ENCODE results near the gene REEP6. TPM values are rescaled to one million over a fixed set of nuclear protein-coding genes. Genes with fewer than 3 reads are reported as not detected.

Gene REEP6
- total RNA-seq, 1 experiment from 2014 or later = 9.2 TPM

DNA sequence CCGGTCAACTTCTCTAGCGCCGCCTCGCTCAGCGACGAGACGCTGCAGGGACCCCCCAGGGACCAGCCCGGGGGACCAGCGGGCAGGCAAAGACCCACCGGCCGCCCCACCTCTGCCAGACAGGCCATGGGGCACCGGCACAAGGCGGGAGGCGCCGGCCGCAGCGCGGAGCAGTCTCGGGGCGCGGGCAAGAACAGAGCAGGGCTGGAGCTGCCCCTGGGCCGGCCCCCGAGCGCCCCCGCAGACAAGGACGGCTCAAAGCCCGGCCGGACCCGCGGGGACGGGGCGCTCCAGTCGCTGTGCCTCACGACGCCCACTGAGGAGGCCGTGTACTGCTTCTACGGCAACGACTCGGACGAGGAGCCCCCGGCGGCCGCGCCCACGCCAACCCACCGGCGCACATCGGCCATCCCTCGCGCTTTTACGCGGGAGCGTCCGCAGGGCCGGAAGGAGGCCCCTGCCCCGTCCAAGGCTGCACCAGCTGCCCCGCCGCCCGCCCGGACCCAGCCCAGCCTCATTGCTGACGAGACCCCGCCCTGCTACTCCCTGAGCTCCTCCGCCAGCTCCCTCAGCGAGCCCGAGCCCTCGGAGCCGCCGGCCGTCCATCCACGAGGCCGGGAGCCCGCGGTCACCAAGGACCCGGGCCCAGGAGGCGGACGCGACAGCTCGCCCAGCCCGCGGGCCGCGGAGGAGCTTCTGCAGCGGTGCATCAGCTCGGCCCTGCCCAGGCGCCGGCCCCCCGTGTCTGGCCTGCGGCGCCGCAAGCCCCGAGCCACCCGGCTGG is 23.3 kb upstream of the REEP6 start:
- H3K4me1 ChIP-seq (ENCODE audit: control insufficient read depth, insufficient read depth, low read length) = no peaks in the 10 kb centered on the region
- no TSS peak for BruUV-seq (replicated peaks)
- no peak overlapping the region for H3K4me3 ChIP-seq (ENCODE audit: low read depth in 2 of 2, low read length in 2 of 2)
- CTCF ChIA-PET = no interaction called here
- POLR2A ChIA-PET = no interaction called here
- H3K27ac ChIP-seq (ENCODE audit: low read length) = no peak overlapping the region
- DNase-seq (ENCODE audit: low read depth, low spot score) = no peak
- in situ Hi-C loops (cut with HindIII; ENCODE audit: low pct_unique_long_range_greater_than_20kb, low sequenced_read_pairs) = no loop called here
- H3K27me3 ChIP-seq (ENCODE audit: control insufficient read depth, insufficient read depth, low read length) = no peaks in the 10 kb centered on the region
- intact Hi-C loops (cut with micrococcal nuclease; ENCODE audit: unreplicated experiment) = no loop called here
- H3K9me3 ChIP-seq (ENCODE audit: control insufficient read depth, insufficient read depth, low read depth, low read length) = no peaks in the 10 kb centered on the region
- H3K36me3 ChIP-seq (ENCODE audit: control insufficient read depth, insufficient read depth, low read length) = no peaks in the 10 kb centered on the region
- TF ChIP-seq CTCF (IDR thresholded peaks at IDR 0.05) = no peak
- no peak for TF ChIP-seq REST (IDR thresholded peaks at IDR 0.05; ENCODE audit: insufficient read depth in 1 of 2, low read depth in 2 of 2, low read length in 1 of 2)
- no peak for TF ChIP-seq POLR2AphosphoS5 (IDR thresholded peaks at IDR 0.05; ENCODE audit: low read depth, low read length)
- TF ChIP-seq SIN3A (IDR thresholded peaks at IDR 0.05; ENCODE audit: borderline replicate concordance, insufficient read depth, low read depth, low read length) = no peak
- ATAC-seq = no peak

- Histone ChIP-seq H3K27me3 (ENCODE audit: control insufficient read depth, insufficient read depth, low read length) (no peaks in the 10 kb centered on the region), H3K4me3 (ENCODE audit: low read depth in 2 of 2, low read length in 2 of 2) (no peak overlapping the region), H3K27ac (ENCODE audit: low read length) (no peak overlapping the region), H3K9me3 (ENCODE audit: control insufficient read depth, insufficient read depth, low read depth, low read length) (no peaks in the 10 kb centered on the region), H3K4me1 (ENCODE audit: control insufficient read depth, insufficient read depth, low read length) (no peaks in the 10 kb centered on the region), H3K36me3 (ENCODE audit: control insufficient read depth, insufficient read depth, low read length) (no peaks in the 10 kb centered on the region)
- TF ChIP-seq TCF7L2 (IDR thresholded peaks at IDR 0.05; ENCODE audit: low read depth, low read length) (no peak), SIN3A (IDR thresholded peaks at IDR 0.05; ENCODE audit: borderline replicate concordance, insufficient read depth, low read depth, low read length) (no peak), CTCF (IDR thresholded peaks at IDR 0.05) (no peak)
- ChIA-PET POLR2A (no interaction called here), CTCF (no interaction called here)
- in situ Hi-C loops (cut with HindIII; ENCODE audit: low pct_unique_long_range_greater_than_20kb, low sequenced_read_pairs) (no loop called here), intact Hi-C loops (cut with micrococcal nuclease; ENCODE audit: unreplicated experiment) (no loop called here)
- no TSS peak for BruUV-seq (replicated peaks)
- no peak for DNase-seq (ENCODE audit: low read depth, low spot score)
- no peak for ATAC-seq
These were observed 22.6 kb upstream of the REEP6 start for GRCh38 chr19:1468274-1468820.

Data from Panc1 (cell line).